Activated T-cell treated with anti-CD3 and anti-CD28 coated beads, Interleukin-2, amount 50 U/mL, for 72 hours (primary cell): ENCODE data around the gene LIMA1. TPM values are rescaled to one million over a fixed set of nuclear protein-coding genes. Genes with fewer than 3 reads are reported as not detected.
"Not testable (repeated sequence)": the region's sequence is repeated elsewhere in the genome, so short reads cannot be mapped to it uniquely, and the experiment has no call there.

Source experiments
- ATAC-seq, 2 donors: fragments of 150-1000 bp; cut with Tn5 transposase; replicated peaks in 1 of 2; 2 replicates each; pipeline ENCODE4 v1.10.0; 2021; ENCODE audit warnings: moderate library complexity in 2 of 2, mild to moderate bottlenecking in 1 of 2
- DNase-seq, 2 donors: peaks; one replicate each; pipeline ENCODE4 v3.0.0; 2021 to 2022; ENCODE audit warnings: mixed read lengths in 1 of 2
- H3K27ac Mint-ChIP-seq: one replicate; pipeline ENCODE4 v1.8.0; 2022; ENCODE audit warnings: mild to moderate bottlenecking, moderate library complexity, mixed read lengths
- H3K27me3 Mint-ChIP-seq: one replicate; pipeline ENCODE4 v1.8.0; 2022; ENCODE audit warnings: low read depth, mixed read lengths
- H3K36me3 Mint-ChIP-seq, 2 donors: one replicate each; pipeline ENCODE4 v1.8.0; 2022; ENCODE audit warnings: mixed read lengths in 2 of 2, mild to moderate bottlenecking in 1 of 2; ENCODE audit not compliant: insufficient read depth in 2 of 2
- H3K4me1 Mint-ChIP-seq: one replicate; pipeline ENCODE4 v1.8.0; 2022; ENCODE audit warnings: low read depth, mixed read lengths
- H3K4me3 Mint-ChIP-seq, 2 donors: one replicate each; pipeline ENCODE4 v1.8.0; 2022; ENCODE audit warnings: mild to moderate bottlenecking in 2 of 2, mixed read lengths in 2 of 2, moderate library complexity in 2 of 2
- H3K9me3 Mint-ChIP-seq, 2 donors: one replicate each; pipeline ENCODE4 v1.8.0; 2022; ENCODE audit warnings: mixed read lengths in 2 of 2
- total RNA-seq, 2 donors: library from RNA; stranded (reverse); gene quantifications; one replicate each; pipeline ENCODE4 v1.2.3, GENCODE V29; 2022

LIMA1 gene
- total RNA-seq, 2 donors from 2014 or later, result 117 to 124 TPM

DNA sequence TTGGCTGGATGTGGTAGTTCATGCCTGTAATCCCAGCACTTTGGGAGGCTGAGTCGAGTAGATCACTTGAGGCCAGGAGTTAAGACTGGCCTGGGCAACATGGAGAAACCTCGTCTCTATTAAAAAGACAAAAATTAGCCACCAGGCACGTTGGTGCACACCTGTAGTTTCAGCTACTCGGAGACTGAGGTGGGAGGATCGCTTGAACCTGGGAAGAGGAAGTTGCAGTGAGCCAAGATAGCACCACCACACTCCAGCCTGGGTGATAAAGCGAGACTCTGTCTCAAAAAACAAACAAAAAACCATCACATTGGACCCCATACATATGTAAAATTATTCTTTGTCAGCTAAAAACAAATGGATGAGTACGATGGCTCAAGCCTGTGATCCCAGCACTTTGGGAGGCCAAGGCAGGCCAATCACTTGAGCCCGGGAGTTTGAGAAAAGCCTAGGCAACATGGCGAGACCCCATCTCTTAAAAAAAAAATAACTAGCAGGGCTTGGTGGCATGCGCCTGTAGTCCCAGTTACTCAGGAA is 43.9 kb downstream of the LIMA1 start:
- no peak for ATAC-seq
- H3K4me3 Mint-ChIP-seq, result no peak overlapping the region
- no peak for DNase-seq
- peaks cover 0 to 2% of the 10 kb centered on the region in 2 donors for H3K36me3 Mint-ChIP-seq
- no peaks in the 10 kb centered on the region for H3K27me3 Mint-ChIP-seq
- H3K9me3 Mint-ChIP-seq, result no peaks in the 10 kb centered on the region
- H3K4me1 Mint-ChIP-seq, result peaks cover 22% of the 10 kb centered on the region
- H3K27ac Mint-ChIP-seq, result no peak overlapping the region

GRCh38 chr12:50234347-50234746 is 49.0 kb downstream of the LIMA1 start:
- no peak overlapping the region for H3K27ac Mint-ChIP-seq
- H3K4me1 Mint-ChIP-seq, result peaks cover 11% of the 10 kb centered on the region
- no peak overlapping the region for H3K4me3 Mint-ChIP-seq
- H3K27me3 Mint-ChIP-seq, result no peaks in the 10 kb centered on the region
- peak; percentile 92 to 98 for ATAC-seq
- DNase-seq, result peak; percentile 32 to 45
- H3K9me3 Mint-ChIP-seq, result no peaks in the 10 kb centered on the region
- no peaks in the 10 kb centered on the region for H3K36me3 Mint-ChIP-seq

GRCh38 chr12:50232771-50233209 is 50.5 kb downstream of the LIMA1 start:
- ATAC-seq, result no peak
- no peaks in the 10 kb centered on the region for H3K27me3 Mint-ChIP-seq
- peaks cover 11% of the 10 kb centered on the region for H3K4me1 Mint-ChIP-seq
- DNase-seq, result no peak
- H3K27ac Mint-ChIP-seq, result no peak overlapping the region
- no peaks in the 10 kb centered on the region for H3K36me3 Mint-ChIP-seq
- no peak overlapping the region for H3K4me3 Mint-ChIP-seq
- no peaks in the 10 kb centered on the region for H3K9me3 Mint-ChIP-seq

- Mint-ChIP-seq H3K4me1 (peaks cover 11% of the 10 kb centered on the region), H3K9me3 (no peaks in the 10 kb centered on the region), H3K36me3 (no peaks in the 10 kb centered on the region), H3K4me3 (no peak overlapping the region), H3K27me3 (no peaks in the 10 kb centered on the region), H3K27ac (no peak overlapping the region)
- no peak for DNase-seq
- ATAC-seq, result no peak
These were observed 51.1 kb downstream of the LIMA1 start for GRCh38 chr12:50232206-50232605.

DNA sequence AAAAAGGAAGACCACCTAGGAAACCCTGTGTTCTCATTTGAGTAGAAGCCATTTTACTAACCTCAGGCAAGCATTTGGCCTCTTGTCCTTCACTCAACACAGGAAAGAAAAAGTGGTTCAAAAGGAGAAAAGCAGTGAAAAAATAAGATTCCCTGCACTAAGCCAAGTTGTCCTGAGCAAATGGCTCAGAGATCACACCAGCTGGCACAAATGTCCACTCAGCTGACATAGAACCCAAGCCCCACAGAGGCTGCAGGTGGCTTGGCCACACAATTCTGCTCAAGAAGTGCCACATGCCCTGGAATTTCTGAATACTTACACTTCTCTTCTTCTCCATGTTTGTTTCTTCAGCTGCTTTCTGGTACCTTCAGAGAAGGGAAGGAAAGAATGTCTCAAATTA is 52.0 kb downstream of the LIMA1 start:
- no peaks in the 10 kb centered on the region for H3K9me3 Mint-ChIP-seq
- DNase-seq (no peak), ATAC-seq (no peak)
- no peak overlapping the region for H3K4me3 Mint-ChIP-seq
- no peaks in the 10 kb centered on the region for H3K36me3 Mint-ChIP-seq
- no peaks in the 10 kb centered on the region for H3K27me3 Mint-ChIP-seq
- H3K4me1 Mint-ChIP-seq, result peaks cover 11% of the 10 kb centered on the region
- H3K27ac Mint-ChIP-seq, result no peak overlapping the region

DNA sequence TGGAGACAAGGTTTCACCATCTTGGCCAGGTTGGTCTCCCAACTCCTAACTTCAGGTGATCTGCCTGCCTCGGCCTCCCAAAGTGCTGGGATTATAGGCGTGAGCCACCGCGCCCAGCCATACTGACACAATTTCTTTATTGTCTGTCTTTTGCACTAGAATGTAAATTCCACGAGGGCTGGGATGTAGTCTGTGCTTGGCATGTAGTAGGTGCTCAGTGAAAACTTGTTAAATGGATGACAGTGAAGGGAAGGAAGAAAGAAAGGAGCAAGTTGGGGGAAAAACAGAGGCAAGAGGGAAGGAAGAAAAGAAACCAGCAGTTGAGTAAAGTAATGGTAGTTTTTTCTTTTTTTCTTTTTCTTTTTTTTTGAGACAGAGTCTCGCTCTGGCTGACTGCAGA is 53.1 kb downstream of the LIMA1 start:
- no peak for DNase-seq
- H3K36me3 Mint-ChIP-seq, result no peaks in the 10 kb centered on the region
- no peaks in the 10 kb centered on the region for H3K27me3 Mint-ChIP-seq
- H3K4me3 Mint-ChIP-seq, result no peak overlapping the region
- peaks cover 15% of the 10 kb centered on the region for H3K4me1 Mint-ChIP-seq
- ATAC-seq, result no peak
- no peak overlapping the region for H3K27ac Mint-ChIP-seq
- no peaks in the 10 kb centered on the region for H3K9me3 Mint-ChIP-seq

GRCh38 chr12:50224026-50224692 is 59.2 kb downstream of the LIMA1 start:
- peaks cover 5 to 11% of the 10 kb centered on the region in 2 donors for H3K36me3 Mint-ChIP-seq
- H3K27me3 Mint-ChIP-seq, result no peaks in the 10 kb centered on the region
- no peaks in the 10 kb centered on the region for H3K9me3 Mint-ChIP-seq
- peak; percentile 71 to 74 for ATAC-seq
- H3K4me1 Mint-ChIP-seq, result peaks cover 17% of the 10 kb centered on the region
- H3K27ac Mint-ChIP-seq, result peak overlapping the region; percentile 86
- H3K4me3 Mint-ChIP-seq, result peak overlapping the region; percentile 62 to 78
- peak; percentile 55 to 73 for DNase-seq

DNA sequence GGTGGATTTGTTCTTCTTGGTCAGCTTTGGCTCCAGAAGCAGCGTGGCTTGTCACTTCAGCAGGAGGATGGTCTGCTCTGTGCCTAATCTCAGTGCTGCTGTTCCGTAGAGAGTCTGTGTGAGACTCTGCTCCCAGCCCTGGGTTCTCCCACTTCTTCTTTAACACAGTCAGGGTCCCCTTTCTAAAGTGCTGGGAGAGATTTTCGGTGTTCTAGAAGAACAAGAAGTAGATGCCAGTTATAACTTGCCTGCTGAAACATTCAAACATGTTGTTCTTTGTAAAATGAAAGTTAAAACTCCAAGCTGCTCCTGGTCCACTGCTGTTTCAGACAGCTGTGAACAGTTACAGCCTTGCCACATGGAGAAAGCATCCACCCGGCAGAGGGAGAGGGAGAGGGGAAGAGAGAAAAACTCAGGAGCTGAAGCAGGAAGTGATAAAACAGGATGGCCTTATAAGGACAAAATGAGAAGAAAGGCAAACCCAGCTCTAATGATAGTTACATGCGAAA is 61.0 kb downstream of the LIMA1 start:
- ATAC-seq (no peak), DNase-seq (peak; percentile 17 to 33)
- Mint-ChIP-seq H3K36me3 (peaks cover 5 to 13% of the 10 kb centered on the region in 2 donors), H3K9me3 (no peaks in the 10 kb centered on the region), H3K4me3 (no peak overlapping the region), H3K27me3 (no peaks in the 10 kb centered on the region), H3K27ac (no peak overlapping the region), H3K4me1 (peaks cover 34% of the 10 kb centered on the region)

DNA sequence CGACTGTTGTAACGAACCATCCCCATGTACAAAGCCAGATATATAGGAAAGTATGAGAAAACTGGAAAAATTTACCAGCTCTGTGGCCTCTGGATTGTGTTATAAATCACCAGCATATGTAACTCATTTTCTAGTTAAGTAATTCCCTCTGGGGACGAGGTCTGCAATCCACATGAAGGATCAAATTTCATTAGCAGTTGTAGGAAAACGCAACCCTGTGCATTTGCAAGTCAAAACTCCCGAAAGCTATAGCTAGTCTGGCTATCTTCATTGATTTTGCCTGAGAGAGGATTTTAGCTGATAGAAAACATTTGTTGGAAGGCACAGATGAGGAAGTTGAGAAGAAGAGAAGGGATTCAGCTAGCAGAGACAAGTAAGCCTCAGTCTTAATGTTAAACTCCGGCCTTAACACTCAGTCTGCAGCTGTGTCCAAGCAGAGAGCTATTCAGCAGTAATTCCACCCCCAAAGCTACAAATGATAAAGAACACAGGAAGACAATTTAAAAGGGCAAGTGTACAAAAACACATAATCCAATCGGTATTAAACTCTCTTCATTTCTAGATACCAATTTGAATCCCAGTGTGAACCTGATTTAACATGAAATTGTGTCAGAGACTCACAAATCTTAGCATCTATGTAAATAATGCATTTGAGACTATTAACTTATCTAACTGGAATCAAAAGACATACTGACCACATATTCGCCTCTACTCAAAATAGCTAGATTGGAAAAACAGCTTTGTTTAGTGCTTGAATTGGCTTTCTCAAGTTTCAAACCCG is 61.9 kb downstream of the LIMA1 start:
- peaks cover 43% of the 10 kb centered on the region for H3K4me1 Mint-ChIP-seq
- no peaks in the 10 kb centered on the region for H3K27me3 Mint-ChIP-seq
- no peak overlapping the region for H3K4me3 Mint-ChIP-seq
- DNase-seq, result no peak
- peaks cover 5 to 17% of the 10 kb centered on the region in 2 donors for H3K36me3 Mint-ChIP-seq
- no peak overlapping the region for H3K27ac Mint-ChIP-seq
- H3K9me3 Mint-ChIP-seq, result no peaks in the 10 kb centered on the region
- ATAC-seq, result no peak

- H3K27ac Mint-ChIP-seq, result no peak overlapping the region
- ATAC-seq, result peak; percentile 89 to 91
- H3K4me1 Mint-ChIP-seq, result peaks cover 46% of the 10 kb centered on the region
- no peaks in the 10 kb centered on the region for H3K27me3 Mint-ChIP-seq
- peak; percentile 70 to 76 for DNase-seq
- no peaks in the 10 kb centered on the region for H3K9me3 Mint-ChIP-seq
- peaks cover 5 to 17% of the 10 kb centered on the region in 2 donors for H3K36me3 Mint-ChIP-seq
- H3K4me3 Mint-ChIP-seq, result no peak overlapping the region
These were observed 62.8 kb downstream of the LIMA1 start for GRCh38 chr12:50220363-50220995.

DNA sequence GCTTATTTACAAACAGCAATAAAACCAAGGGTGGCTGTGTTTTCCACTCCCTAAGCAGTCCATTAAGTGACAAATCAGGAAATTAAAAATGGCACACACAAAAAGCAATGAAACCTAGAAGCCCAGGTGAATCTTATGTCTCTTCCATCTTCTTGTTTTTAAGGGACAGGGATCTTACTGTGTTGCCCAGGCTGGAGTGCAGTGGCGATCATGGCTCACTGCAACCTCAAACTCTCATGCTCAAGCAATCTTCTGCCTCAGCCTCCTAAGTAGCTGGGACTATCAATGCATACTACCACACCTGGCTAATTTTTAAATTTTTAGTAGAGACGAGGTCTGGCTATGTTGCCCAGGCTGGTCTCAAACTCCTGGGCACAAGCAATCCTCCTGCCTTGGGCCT is 63.8 kb downstream of the LIMA1 start:
- no peak for ATAC-seq
- no peak overlapping the region for H3K27ac Mint-ChIP-seq
- H3K36me3 Mint-ChIP-seq, result peaks cover 8 to 20% of the 10 kb centered on the region in 2 donors
- H3K4me3 Mint-ChIP-seq, result no peak overlapping the region
- H3K9me3 Mint-ChIP-seq, result no peaks in the 10 kb centered on the region
- DNase-seq, result no peak
- peaks cover 51% of the 10 kb centered on the region for H3K4me1 Mint-ChIP-seq
- no peaks in the 10 kb centered on the region for H3K27me3 Mint-ChIP-seq

GRCh38 chr12:50219001-50219400 is 64.3 kb downstream of the LIMA1 start:
- peak overlapping the region; percentile 66 to 72 for H3K4me3 Mint-ChIP-seq
- DNase-seq, H3K9me3 Mint-ChIP-seq, H3K27me3 Mint-ChIP-seq, ATAC-seq: not testable (repeated sequence)
- peaks cover 8 to 23% of the 10 kb centered on the region in 2 donors for H3K36me3 Mint-ChIP-seq
- H3K4me1 Mint-ChIP-seq, result peaks cover 57% of the 10 kb centered on the region
- peak overlapping the region; percentile 77 for H3K27ac Mint-ChIP-seq

DNA sequence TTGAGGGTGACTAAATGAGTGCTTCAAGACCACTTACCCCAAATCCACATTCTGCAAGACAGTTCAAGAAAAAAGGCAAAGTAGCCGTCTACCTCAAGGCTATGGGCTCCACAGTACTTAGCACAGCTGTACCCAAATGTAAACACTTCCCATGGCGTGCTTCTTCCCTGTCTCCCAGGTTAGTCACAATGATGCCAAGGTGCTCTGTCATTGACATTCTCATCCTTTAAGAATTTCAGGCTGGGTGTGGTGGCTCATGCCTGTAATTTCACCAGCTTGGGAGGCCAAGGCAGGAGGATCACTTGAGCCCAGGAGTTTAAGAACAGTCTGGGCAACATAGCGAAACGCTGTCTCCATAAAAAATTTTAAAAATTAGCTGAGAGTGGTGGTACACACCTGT is 64.9 kb downstream of the LIMA1 start:
- ATAC-seq, result no peak
- no peak for DNase-seq
- H3K9me3 Mint-ChIP-seq, result no peaks in the 10 kb centered on the region
- H3K4me3 Mint-ChIP-seq, result peak overlapping the region; percentile 66 to 72
- no peaks in the 10 kb centered on the region for H3K27me3 Mint-ChIP-seq
- H3K4me1 Mint-ChIP-seq, result peaks cover 63% of the 10 kb centered on the region
- H3K27ac Mint-ChIP-seq, result peak overlapping the region; percentile 77
- H3K36me3 Mint-ChIP-seq, result peaks cover 8 to 23% of the 10 kb centered on the region in 2 donors
